Measurements from ENCODE around the gene DUSP2.

The DUSP2 gene

GRCh38 chr2:96145036-96145847, at the start of gene DUSP2:
Gene DUSP2, minus strand, starts transcription at chr2:96145440. Its CDS starts 86 bp downstream, at chr2:96145354.
- DNase-seq = peak; percentile 86

- no peak for DNase-seq
These were observed 46.9 kb upstream of the DUSP2 start for GRCh38 chr2:96191937-96192670.

GRCh38 chr2:96188821-96189526, 43.7 kb upstream of the DUSP2 start:
- no peak for DNase-seq

- DNase-seq = no peak
These were observed 41.3 kb upstream of the DUSP2 start for GRCh38 chr2:96186562-96186961.

- no peak for DNase-seq
These were observed 40.3 kb upstream of the DUSP2 start for GRCh38 chr2:96185516-96185915.

GRCh38 chr2:96184989-96185388, 39.7 kb upstream of the DUSP2 start:
- DNase-seq = no peak

GRCh38 chr2:96184188-96184587, 38.9 kb upstream of the DUSP2 start:
- DNase-seq = no peak

- DNase-seq = no peak
These were observed 36.3 kb upstream of the DUSP2 start for GRCh38 chr2:96181529-96181928.

- no peak for DNase-seq
These were observed 35.3 kb upstream of the DUSP2 start for GRCh38 chr2:96180521-96180920.

- DNase-seq = no peak
These were observed 34.8 kb upstream of the DUSP2 start for GRCh38 chr2:96180002-96180401.

- DNase-seq = no peak
These were observed 31.4 kb upstream of the DUSP2 start for GRCh38 chr2:96176661-96177060.

GRCh38 chr2:96175951-96176350, 30.7 kb upstream of the DUSP2 start:
- no peak for DNase-seq

- DNase-seq = peak; percentile 84
These were observed 29.3 kb upstream of the DUSP2 start for GRCh38 chr2:96174251-96175144.

- DNase-seq = peak; percentile 56
These were observed 26.6 kb upstream of the DUSP2 start for GRCh38 chr2:96171831-96172230.

- DNase-seq = no peak
These were observed 25.4 kb upstream of the DUSP2 start for GRCh38 chr2:96170626-96171025.

- DNase-seq = no peak
These were observed 24.7 kb upstream of the DUSP2 start for GRCh38 chr2:96169868-96170507.

GRCh38 chr2:96167407-96168013, 22.3 kb upstream of the DUSP2 start:
- no peak for DNase-seq

GRCh38 chr2:96164459-96165184, 19.4 kb upstream of the DUSP2 start:
- no peak for DNase-seq

GRCh38 chr2:96163768-96164429, 18.7 kb upstream of the DUSP2 start:
- DNase-seq = no peak

GRCh38 chr2:96163415-96163767, 18.2 kb upstream of the DUSP2 start:
- no peak for DNase-seq
